Measurements from ENCODE around the gene GPR33. TPM values are rescaled to one million over a fixed set of nuclear protein-coding genes. Genes with fewer than 3 reads are reported as not detected.

Gene GPR33
- total RNA-seq, 1 experiment from 2014 or later = not detected

GRCh38 chr14:31480156-31480555 is 7.7 kb downstream of the GPR33 start (continued):
- no peak for TF ChIP-seq AFF4 (CRISPR knock-in tag; IDR thresholded peaks at IDR 0.05; ENCODE audit: borderline replicate concordance)
- TF ChIP-seq RELA (CRISPR knock-in tag; IDR thresholded peaks at IDR 0.05; ENCODE audit: borderline replicate concordance) = no peak

GRCh38 chr14:31479027-31479426 is 8.8 kb downstream of the GPR33 start:
- ATAC-seq (no peak), DNase-seq (ENCODE audit: low spot score) (no peak)
- ChIA-PET POLR2A (no interaction called here), CTCF (interaction anchor here (0.8 kb wide), 1 partner anchor 61 kb away, joined by 3 read pairs; no protein-coding TSS in a partner anchor)
- Mint-ChIP-seq H3K4me3 (no peak overlapping the region), H3K36me3 (peaks cover 3% of the 10 kb centered on the region; the same call in 1 of the 2 replicates), H3K9me3 (peaks cover 5% of the 10 kb centered on the region), H3K27ac (no peak overlapping the region), H3K27me3 (ENCODE audit: low read depth) (peaks cover 7% of the 10 kb centered on the region), H3K4me1 (no peaks in the 10 kb centered on the region)
- no peak for TF ChIP-seq FOXP1 (CRISPR knock-in tag; IDR thresholded peaks at IDR 0.05; ENCODE audit: borderline replicate concordance)
- TF ChIP-seq ZNF512 (CRISPR knock-in tag; IDR thresholded peaks at IDR 0.05; ENCODE audit: borderline replicate concordance) = no peak
- TF ChIP-seq ZNF138 (CRISPR knock-in tag; conservative IDR thresholded peaks at IDR 0.05) = no peak
- TF ChIP-seq SMAD3 (CRISPR knock-in tag; IDR thresholded peaks at IDR 0.05; ENCODE audit: borderline replicate concordance) = no peak
- no peak for TF ChIP-seq CREB1 (CRISPR knock-in tag; IDR thresholded peaks at IDR 0.05)
- TF ChIP-seq ATF2 (CRISPR knock-in tag; IDR thresholded peaks at IDR 0.05; ENCODE audit: borderline replicate concordance, low read depth) = no peak
- no peak for TF ChIP-seq E2F1 (CRISPR knock-in tag; IDR thresholded peaks at IDR 0.05)
- TF ChIP-seq CDX4 (CRISPR knock-in tag; IDR thresholded peaks at IDR 0.05; ENCODE audit: borderline replicate concordance) = no peak
- TF ChIP-seq MXD4 (CRISPR knock-in tag; IDR thresholded peaks at IDR 0.05; ENCODE audit: borderline replicate concordance) = no peak
- no peak for TF ChIP-seq TP53 (CRISPR knock-in tag; IDR thresholded peaks at IDR 0.05)
- no peak for TF ChIP-seq ZMAT4 (CRISPR knock-in tag; IDR thresholded peaks at IDR 0.05)

GRCh38 chr14:31477248-31477647 is 10.6 kb downstream of the GPR33 start:
- POLR2A ChIA-PET = no interaction called here
- no peak overlapping the region for H3K4me3 Mint-ChIP-seq
- TF ChIP-seq E2F1 (CRISPR knock-in tag; IDR thresholded peaks at IDR 0.05) = no peak
- no peak for TF ChIP-seq ZNF532 (CRISPR knock-in tag; IDR thresholded peaks at IDR 0.05; ENCODE audit: borderline replicate concordance)
- TF ChIP-seq NR2C2 (CRISPR knock-in tag; IDR thresholded peaks at IDR 0.05) = no peak
- no peak for TF ChIP-seq ETV6 (CRISPR knock-in tag; IDR thresholded peaks at IDR 0.05)
- no peak for TF ChIP-seq ATF3 (CRISPR knock-in tag; conservative IDR thresholded peaks at IDR 0.05)

More at GRCh38 chr14:31477248-31477647, 10.6 kb downstream of the GPR33 start:
- DNase-seq (ENCODE audit: low spot score) (no peak), ATAC-seq (no peak)
- peaks cover 10% of the 10 kb centered on the region for H3K36me3 Mint-ChIP-seq
- no peak overlapping the region for H3K27ac Mint-ChIP-seq
- H3K9me3 Mint-ChIP-seq = peaks cover 16% of the 10 kb centered on the region
- H3K27me3 Mint-ChIP-seq (ENCODE audit: low read depth) = peaks cover 7% of the 10 kb centered on the region; the same call in 1 of the 2 replicates
- no peaks in the 10 kb centered on the region for H3K4me1 Mint-ChIP-seq
- CTCF ChIA-PET = no interaction called here
